ENCODE results near the gene UMODL1. TPM values are rescaled to one million over a fixed set of nuclear protein-coding genes. Genes with fewer than 3 reads are reported as not detected.

The UMODL1 gene
- total RNA-seq, 5 donors from 2014 or later (not counting 1 experiment from before 2014, with no cell fraction given), result 0.16 to 0.99 (median 0.82) TPM

DNA sequence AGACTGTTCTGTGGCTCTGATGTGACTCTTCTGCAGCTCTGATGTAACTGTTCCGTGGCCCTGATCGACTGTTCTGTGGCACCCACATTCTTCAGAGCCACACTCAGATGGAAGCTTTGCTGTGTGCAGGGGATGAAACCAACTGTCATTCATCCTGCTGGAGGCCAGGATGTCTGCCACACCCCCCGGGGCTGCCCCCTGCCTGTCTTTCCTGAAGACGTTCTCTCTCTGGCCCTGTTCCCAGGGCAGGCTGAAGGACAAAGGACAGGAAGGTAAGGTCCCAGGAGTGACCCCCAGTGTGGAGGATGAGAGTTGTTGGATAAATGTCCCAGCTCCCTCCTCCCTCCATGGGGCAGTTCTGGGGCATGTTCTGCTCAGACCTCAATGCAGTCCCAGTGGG lies 29.4 kb upstream of the UMODL1 start:
- Mint-ChIP-seq H3K27me3 (no peaks in the 10 kb centered on the region), H3K4me3 (no peak overlapping the region), H3K9me3 (no peaks in the 10 kb centered on the region), H3K36me3 (no peaks in the 10 kb centered on the region), H3K27ac (no peak overlapping the region), H3K4me1 (peaks cover 0 to 15% (median 3%) of the 10 kb centered on the region in 3 donors)
- H3K4me3 ChIP-seq (ENCODE audit: control insufficient read depth in 1 of 2, extremely low read depth in 1 of 2, low read length in 1 of 2), result no peak overlapping the region
- DNase-seq (no peak), ATAC-seq (replicated peaks in 1 of 4) (no peak)
- no peaks in the 10 kb centered on the region for H3K36me3 ChIP-seq (ENCODE audit: control insufficient read depth in 2 of 2, extremely low read depth in 1 of 2, insufficient read depth in 1 of 2, low read length in 1 of 2)
- CTCF ChIA-PET, result interaction anchor here in 1 of 2 donors (0.6 kb wide), 1 partner anchor 67 kb away, joined by 7 read pairs; no protein-coding TSS in a partner anchor
- no peak overlapping the region for H3K27ac ChIP-seq (ENCODE audit: low read length)
- H3K4me1 ChIP-seq (ENCODE audit: control insufficient read depth in 1 of 2, extremely low read depth in 1 of 2, insufficient read depth in 2 of 2, low read length in 2 of 2), result no peaks in the 10 kb centered on the region
- peaks cover 0 to 18% of the 10 kb centered on the region in 2 experiments for H3K27me3 ChIP-seq (replicated peaks in 1 of 2; ENCODE audit: control insufficient read depth in 2 of 2, extremely low read depth in 1 of 2, insufficient read depth in 2 of 2, low read length in 1 of 2)
- POLR2A ChIA-PET, result no interaction called here
- H3K9me3 ChIP-seq, result no peaks in the 10 kb centered on the region
- 60% methylated on average over 1 of the region's 4 CpGs for WGBS (ENCODE audit: insufficient coverage)

DNA sequence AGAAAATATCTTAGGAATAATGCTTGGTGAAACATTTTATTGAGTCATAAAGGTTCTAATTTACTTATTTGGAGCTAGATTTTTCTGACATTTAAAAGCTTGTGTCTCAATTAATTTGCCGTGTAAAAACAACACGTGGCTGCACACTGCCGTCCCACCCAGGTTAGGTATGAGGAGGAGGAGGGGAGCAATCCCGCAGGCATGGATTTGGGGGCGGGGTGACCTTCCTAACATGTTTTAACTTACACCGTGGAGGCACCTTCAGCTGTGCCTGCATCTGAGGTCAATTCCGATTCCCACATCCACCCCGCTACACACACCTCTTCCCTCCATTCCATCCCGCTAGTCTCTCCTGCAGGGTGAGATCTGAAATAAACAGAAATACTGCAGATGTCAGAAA lies 28.5 kb upstream of the UMODL1 start:
- no peaks in the 10 kb centered on the region for H3K9me3 ChIP-seq
- H3K27me3 ChIP-seq (replicated peaks in 1 of 2; ENCODE audit: control insufficient read depth in 2 of 2, extremely low read depth in 1 of 2, insufficient read depth in 2 of 2, low read length in 1 of 2), result peaks cover 0 to 18% of the 10 kb centered on the region in 2 experiments
- H3K4me3 ChIP-seq (ENCODE audit: control insufficient read depth in 1 of 2, extremely low read depth in 1 of 2, low read length in 1 of 2), result no peak overlapping the region
- H3K27me3 Mint-ChIP-seq, result no peaks in the 10 kb centered on the region
- no peak overlapping the region for H3K27ac ChIP-seq (ENCODE audit: low read length)
- ChIA-PET POLR2A (no interaction called here), CTCF (no interaction called here)
- 74% methylated on average over 3 of the region's 9 CpGs for WGBS (ENCODE audit: insufficient coverage)
- H3K36me3 ChIP-seq (ENCODE audit: control insufficient read depth in 2 of 2, extremely low read depth in 1 of 2, insufficient read depth in 1 of 2, low read length in 1 of 2), result no peaks in the 10 kb centered on the region
- no peaks in the 10 kb centered on the region for H3K4me1 ChIP-seq (ENCODE audit: control insufficient read depth in 1 of 2, extremely low read depth in 1 of 2, insufficient read depth in 2 of 2, low read length in 2 of 2)
- H3K9me3 Mint-ChIP-seq, result no peaks in the 10 kb centered on the region
- H3K27ac Mint-ChIP-seq, result peak overlapping the region in 1 of 2 donors; percentile 22
- no peaks in the 10 kb centered on the region for H3K36me3 Mint-ChIP-seq
- DNase-seq (no peak), ATAC-seq (replicated peaks in 1 of 4) (no peak)
- no peak overlapping the region for H3K4me3 Mint-ChIP-seq
- peaks cover 0 to 15% (median 3%) of the 10 kb centered on the region in 3 donors for H3K4me1 Mint-ChIP-seq

DNA sequence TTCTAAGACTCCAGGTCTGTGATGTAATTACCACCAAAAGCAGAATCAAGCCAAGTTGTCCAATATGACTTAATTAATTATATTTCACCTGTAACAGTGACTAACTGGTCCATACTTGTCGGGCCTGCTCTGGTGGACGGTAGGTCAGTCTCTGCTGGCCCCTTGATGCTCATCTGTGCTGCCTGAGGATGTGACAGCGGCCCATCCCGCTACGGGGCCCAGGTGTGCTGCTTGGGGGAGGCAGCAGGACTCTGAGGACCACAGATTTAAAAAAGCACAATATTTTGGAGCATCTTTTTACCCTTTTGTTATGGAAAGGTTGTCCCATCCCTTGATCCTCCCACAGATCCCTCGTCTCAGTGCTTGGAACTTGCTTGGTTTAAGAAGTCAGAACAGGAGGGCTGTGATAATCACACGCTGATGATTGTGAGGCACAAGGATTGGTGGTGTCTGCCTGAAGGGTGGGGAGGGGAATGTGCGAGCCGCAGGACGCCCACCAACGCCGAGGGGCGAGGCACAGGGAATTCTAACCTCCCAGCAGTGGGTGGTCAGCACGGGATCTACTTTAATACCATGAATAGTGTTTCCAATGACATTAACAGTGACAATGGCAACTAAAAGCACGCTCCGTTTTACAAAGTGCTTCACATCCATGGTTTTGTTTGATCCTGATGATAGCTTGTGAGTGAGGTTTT lies 27.8 kb upstream of the UMODL1 start:
- Histone ChIP-seq H3K9me3 (no peaks in the 10 kb centered on the region), H3K4me3 (ENCODE audit: control insufficient read depth in 1 of 2, extremely low read depth in 1 of 2, low read length in 1 of 2) (no peak overlapping the region), H3K27me3 (replicated peaks in 1 of 2; ENCODE audit: control insufficient read depth in 2 of 2, extremely low read depth in 1 of 2, insufficient read depth in 2 of 2, low read length in 1 of 2) (peaks cover 0 to 18% of the 10 kb centered on the region in 2 experiments), H3K27ac (ENCODE audit: low read length) (no peak overlapping the region), H3K36me3 (ENCODE audit: control insufficient read depth in 2 of 2, extremely low read depth in 1 of 2, insufficient read depth in 1 of 2, low read length in 1 of 2) (no peaks in the 10 kb centered on the region), H3K4me1 (ENCODE audit: control insufficient read depth in 1 of 2, extremely low read depth in 1 of 2, insufficient read depth in 2 of 2, low read length in 2 of 2) (no peaks in the 10 kb centered on the region)
- ATAC-seq (replicated peaks in 1 of 4) (no peak), DNase-seq (no peak)
- ChIA-PET CTCF (no interaction called here), POLR2A (no interaction called here)
- 88% methylated on average over 5 of the region's 16 CpGs for WGBS (ENCODE audit: insufficient coverage)
- Mint-ChIP-seq H3K36me3 (no peaks in the 10 kb centered on the region), H3K27me3 (no peaks in the 10 kb centered on the region), H3K4me3 (no peak overlapping the region), H3K4me1 (peaks cover 0 to 15% (median 3%) of the 10 kb centered on the region in 3 donors), H3K27ac (peak overlapping the region in 1 of 2 donors; percentile 22), H3K9me3 (no peaks in the 10 kb centered on the region)

DNA sequence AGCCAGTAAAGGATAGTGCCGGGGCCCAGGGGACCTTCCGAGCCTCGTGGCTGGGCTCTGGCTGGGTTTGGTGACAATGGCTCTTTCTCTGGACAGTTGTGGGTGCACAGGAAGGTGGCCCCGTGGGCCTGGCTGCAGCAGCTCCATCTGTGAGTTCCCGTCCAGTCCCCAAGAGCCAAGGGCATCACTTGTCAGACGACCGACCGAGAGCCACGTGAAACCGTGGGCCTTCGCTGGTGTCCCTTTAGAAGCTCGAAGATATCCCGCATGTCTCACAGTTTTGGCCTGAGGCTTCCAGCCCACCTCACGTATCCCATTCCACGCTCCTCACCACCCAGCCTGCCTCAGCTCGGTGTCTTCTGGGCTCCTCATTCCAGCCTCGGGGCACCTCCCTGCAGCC lies 27.2 kb upstream of the UMODL1 start:
- POLR2A ChIA-PET, result no interaction called here
- Histone ChIP-seq H3K36me3 (ENCODE audit: control insufficient read depth in 2 of 2, extremely low read depth in 1 of 2, insufficient read depth in 1 of 2, low read length in 1 of 2) (no peaks in the 10 kb centered on the region), H3K4me3 (ENCODE audit: control insufficient read depth in 1 of 2, extremely low read depth in 1 of 2, low read length in 1 of 2) (no peak overlapping the region), H3K27me3 (replicated peaks in 1 of 2; ENCODE audit: control insufficient read depth in 2 of 2, extremely low read depth in 1 of 2, insufficient read depth in 2 of 2, low read length in 1 of 2) (peaks cover 0 to 18% of the 10 kb centered on the region in 2 experiments), H3K9me3 (no peaks in the 10 kb centered on the region), H3K27ac (ENCODE audit: low read length) (no peak overlapping the region), H3K4me1 (ENCODE audit: control insufficient read depth in 1 of 2, extremely low read depth in 1 of 2, insufficient read depth in 2 of 2, low read length in 2 of 2) (no peaks in the 10 kb centered on the region)
- H3K9me3 Mint-ChIP-seq, result no peaks in the 10 kb centered on the region
- H3K36me3 Mint-ChIP-seq, result no peaks in the 10 kb centered on the region
- peaks cover 0 to 10% (median 0%) of the 10 kb centered on the region in 3 donors for H3K4me1 Mint-ChIP-seq
- H3K4me3 Mint-ChIP-seq, result no peak overlapping the region
- ATAC-seq (replicated peaks in 1 of 4) (no peak), DNase-seq (no peak)
- no peaks in the 10 kb centered on the region for H3K27me3 Mint-ChIP-seq
- CTCF ChIA-PET, result no interaction called here
- no peak overlapping the region for H3K27ac Mint-ChIP-seq
- 81% methylated on average over 15 of the region's 17 CpGs for WGBS (ENCODE audit: insufficient coverage)

DNA sequence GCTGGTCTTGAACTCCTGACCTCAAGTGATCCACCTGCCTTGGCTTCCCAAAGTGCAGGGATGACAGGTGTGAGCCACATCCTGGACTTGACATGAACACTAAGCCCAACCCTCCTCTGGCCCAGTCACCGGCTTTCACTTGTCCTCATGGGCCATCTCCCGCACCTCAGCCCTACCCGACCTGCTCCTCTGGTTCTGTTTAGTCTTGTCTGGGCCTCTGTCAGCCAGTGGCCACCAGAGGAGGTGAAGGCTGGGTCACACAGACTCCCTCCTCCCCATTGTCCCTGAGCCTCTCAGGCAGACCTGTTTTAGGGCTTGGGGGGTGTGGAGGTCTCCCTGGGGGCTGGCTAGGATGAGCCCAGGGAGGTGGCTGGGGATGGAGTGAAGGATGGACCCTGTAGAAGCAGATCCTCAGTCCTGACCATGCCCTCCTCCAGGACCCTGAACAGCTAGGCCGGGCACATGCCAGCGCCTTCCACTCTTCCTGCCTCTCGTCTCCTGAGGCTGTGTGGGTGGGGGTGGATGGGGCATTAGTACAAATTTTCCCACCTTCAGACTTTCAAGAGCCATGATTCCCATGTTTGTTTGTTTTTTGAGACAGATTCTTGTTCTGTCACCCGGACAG lies 26.1 kb upstream of the UMODL1 start:
- DNase-seq, result no peak
- 100% methylated on average over 1 of the region's 7 CpGs for WGBS (ENCODE audit: insufficient coverage)

DNA sequence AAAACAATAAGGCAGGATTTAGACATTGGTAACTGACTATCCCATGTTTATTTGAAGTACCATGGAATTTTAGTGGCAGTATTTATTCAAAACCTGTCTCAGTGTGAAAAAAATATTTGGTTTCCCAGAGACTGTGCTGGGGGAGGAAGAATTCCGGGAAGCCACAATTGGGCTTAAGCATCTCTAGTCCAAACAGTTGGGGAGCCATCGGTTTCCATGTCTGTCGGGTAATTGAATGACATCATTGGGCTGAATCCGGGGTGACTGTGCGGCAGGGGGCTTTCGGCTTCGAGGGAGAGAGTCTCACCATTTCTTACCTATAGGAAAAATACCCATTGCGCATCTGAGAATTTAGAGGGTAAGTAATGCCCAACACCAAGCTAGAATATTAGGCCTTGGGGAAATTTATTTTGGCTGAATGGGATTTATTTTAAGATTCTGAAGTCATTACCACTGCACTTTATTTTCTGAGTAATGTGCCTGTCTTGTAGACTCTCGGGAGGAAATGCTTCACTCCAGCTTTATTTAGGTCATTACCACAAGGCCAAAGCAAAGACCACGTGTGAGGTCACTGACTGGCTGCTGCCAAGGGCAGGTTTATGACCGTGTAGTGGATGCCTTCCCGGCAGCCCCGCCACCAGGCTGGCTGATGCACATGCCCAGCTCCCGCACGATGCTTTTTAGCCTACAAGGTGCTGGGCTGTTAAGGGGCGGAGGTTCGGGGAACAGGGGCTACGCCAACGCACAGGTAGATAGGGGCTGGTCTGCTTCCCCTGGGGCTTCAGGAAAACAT lies 23.1 kb upstream of the UMODL1 start:
- H3K4me3 Mint-ChIP-seq, result no peak overlapping the region
- no peaks in the 10 kb centered on the region for H3K9me3 Mint-ChIP-seq
- no peaks in the 10 kb centered on the region for H3K36me3 ChIP-seq (ENCODE audit: control insufficient read depth in 2 of 2, extremely low read depth in 1 of 2, insufficient read depth in 1 of 2, low read length in 1 of 2)
- no peaks in the 10 kb centered on the region for H3K9me3 ChIP-seq
- peaks cover 0 to 8% of the 10 kb centered on the region in 2 experiments for H3K4me1 ChIP-seq (ENCODE audit: control insufficient read depth in 1 of 2, extremely low read depth in 1 of 2, insufficient read depth in 2 of 2, low read length in 2 of 2)
- DNase-seq, result no peak
- WGBS (ENCODE audit: insufficient coverage), result 90% methylated on average over 12 of the region's 19 CpGs
- H3K36me3 Mint-ChIP-seq, result no peaks in the 10 kb centered on the region
- H3K27ac Mint-ChIP-seq, result no peak overlapping the region
- H3K27ac ChIP-seq (ENCODE audit: low read length), result no peak overlapping the region
- H3K4me1 Mint-ChIP-seq, result peaks cover 0 to 8% (median 6%) of the 10 kb centered on the region in 3 donors
- ChIA-PET POLR2A (interaction anchor here in 1 of 2 donors (1.0 kb wide), 1 partner anchor 9 kb away, joined by 3 read pairs; no protein-coding TSS in a partner anchor), CTCF (no interaction called here)
- no peak overlapping the region for H3K4me3 ChIP-seq (ENCODE audit: control insufficient read depth in 1 of 2, extremely low read depth in 1 of 2, low read length in 1 of 2)
- H3K27me3 ChIP-seq (replicated peaks in 1 of 2; ENCODE audit: control insufficient read depth in 2 of 2, extremely low read depth in 1 of 2, insufficient read depth in 2 of 2, low read length in 1 of 2), result peaks cover 0 to 13% of the 10 kb centered on the region in 2 experiments
- no peaks in the 10 kb centered on the region for H3K27me3 Mint-ChIP-seq
- ATAC-seq (replicated peaks in 1 of 4), result no peak

More for the DNA sequence above, 26.1 kb upstream of the UMODL1 start:
- ChIA-PET CTCF (no interaction called here), POLR2A (interaction anchor here (0.7 kb wide), 2 partner anchors 24 to 42 kb away, joined by 3 read pairs; no protein-coding TSS in a partner anchor)
- H3K4me3 ChIP-seq (ENCODE audit: control insufficient read depth in 1 of 2, extremely low read depth in 1 of 2, low read length in 1 of 2), result no peak overlapping the region
- Mint-ChIP-seq H3K27me3 (no peaks in the 10 kb centered on the region), H3K36me3 (no peaks in the 10 kb centered on the region), H3K9me3 (no peaks in the 10 kb centered on the region), H3K27ac (peak overlapping the region in 1 of 2 donors; percentile 4), H3K4me3 (no peak overlapping the region), H3K4me1 (peaks cover 0 to 10% (median 0%) of the 10 kb centered on the region in 3 donors)
- no peaks in the 10 kb centered on the region for H3K9me3 ChIP-seq
- ATAC-seq (replicated peaks in 1 of 4), result no peak
- H3K4me1 ChIP-seq (ENCODE audit: control insufficient read depth in 1 of 2, extremely low read depth in 1 of 2, insufficient read depth in 2 of 2, low read length in 2 of 2), result no peaks in the 10 kb centered on the region
- H3K36me3 ChIP-seq (ENCODE audit: control insufficient read depth in 2 of 2, extremely low read depth in 1 of 2, insufficient read depth in 1 of 2, low read length in 1 of 2), result no peaks in the 10 kb centered on the region
- H3K27ac ChIP-seq (ENCODE audit: low read length), result no peak overlapping the region
- H3K27me3 ChIP-seq (replicated peaks in 1 of 2; ENCODE audit: control insufficient read depth in 2 of 2, extremely low read depth in 1 of 2, insufficient read depth in 2 of 2, low read length in 1 of 2), result peaks cover 0 to 22% of the 10 kb centered on the region in 2 experiments

Measured in T-cell (primary cell).